Measurements from ENCODE around the gene PDE2A. TPM values are rescaled to one million over a fixed set of nuclear protein-coding genes. Genes with fewer than 3 reads are reported as not detected.

The PDE2A gene
- total RNA-seq, 4 donors from 2014 or later: 26.1 to 34.1 (median 30.6) TPM

DNA sequence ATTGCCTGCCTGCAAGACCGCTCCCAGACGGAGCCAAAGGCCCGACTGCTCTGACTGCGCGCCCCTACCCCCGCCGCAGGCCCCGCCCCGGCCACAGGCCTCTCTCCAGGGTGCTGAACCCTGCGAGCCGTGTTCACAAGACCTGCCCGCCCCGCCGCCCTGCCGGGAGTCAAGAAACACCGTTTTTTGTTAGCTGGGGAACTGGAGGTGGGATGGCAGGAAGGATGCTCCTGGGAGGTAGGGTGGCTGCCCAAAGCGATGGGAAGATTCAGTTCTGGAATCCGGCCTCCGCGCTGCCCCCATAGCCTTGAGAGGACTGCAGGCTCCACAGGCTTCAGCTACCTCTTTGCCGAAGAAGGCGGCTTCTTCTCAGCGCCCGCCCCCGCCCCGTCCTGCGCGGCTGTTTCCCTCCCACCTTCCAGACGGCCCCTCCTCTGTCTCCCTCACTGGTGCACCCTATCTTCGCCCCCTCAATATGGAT lies 2.7 kb upstream of the PDE2A start:
- WGBS, 2 donors: 1 to 3% methylated on average over 28 to 30 of the region's 30 CpGs
- DNase-seq (ENCODE audit: low spot score in 2 of 2): peak in 1 of 2 donors; percentile 91
- intact Hi-C loops (cut with DNase I; ENCODE audit: low total_unique reads): no loop called here
- TF ChIP-seq, protein P1, sequence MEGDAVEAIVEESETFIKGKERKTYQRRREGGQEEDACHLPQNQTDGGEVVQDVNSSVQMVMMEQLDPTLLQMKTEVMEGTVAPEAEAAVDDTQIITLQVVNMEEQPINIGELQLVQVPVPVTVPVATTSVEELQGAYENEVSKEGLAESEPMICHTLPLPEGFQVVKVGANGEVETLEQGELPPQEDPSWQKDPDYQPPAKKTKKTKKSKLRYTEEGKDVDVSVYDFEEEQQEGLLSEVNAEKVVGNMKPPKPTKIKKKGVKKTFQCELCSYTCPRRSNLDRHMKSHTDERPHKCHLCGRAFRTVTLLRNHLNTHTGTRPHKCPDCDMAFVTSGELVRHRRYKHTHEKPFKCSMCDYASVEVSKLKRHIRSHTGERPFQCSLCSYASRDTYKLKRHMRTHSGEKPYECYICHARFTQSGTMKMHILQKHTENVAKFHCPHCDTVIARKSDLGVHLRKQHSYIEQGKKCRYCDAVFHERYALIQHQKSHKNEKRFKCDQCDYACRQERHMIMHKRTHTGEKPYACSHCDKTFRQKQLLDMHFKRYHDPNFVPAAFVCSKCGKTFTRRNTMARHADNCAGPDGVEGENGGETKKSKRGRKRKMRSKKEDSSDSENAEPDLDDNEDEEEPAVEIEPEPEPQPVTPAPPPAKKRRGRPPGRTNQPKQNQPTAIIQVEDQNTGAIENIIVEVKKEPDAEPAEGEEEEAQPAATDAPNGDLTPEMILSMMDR (IDR thresholded peaks at IDR 0.05): no peak
- no peak for TF ChIP-seq POLR2A (IDR thresholded peaks at IDR 0.05)
- no peak overlapping the region for H3K4me3 ChIP-seq (ENCODE audit: low read depth, poor library complexity, severe bottlenecking)

- WGBS, 2 donors: 39 to 51% methylated on average over 2 of the region's 2 CpGs
- TF ChIP-seq, protein P1 (IDR thresholded peaks at IDR 0.05): no peak
- no peak for TF ChIP-seq POLR2A (IDR thresholded peaks at IDR 0.05)
- no peak overlapping the region for H3K4me3 ChIP-seq (ENCODE audit: low read depth, poor library complexity, severe bottlenecking)
- no peak for DNase-seq (ENCODE audit: low spot score in 2 of 2)
- intact Hi-C loops (cut with DNase I; ENCODE audit: low total_unique reads): no loop called here
Measured at GRCh38 chr11:72675221-72675620, 999 bp upstream of the PDE2A start.

- H3K4me3 ChIP-seq (ENCODE audit: low read depth, poor library complexity, severe bottlenecking): no peak overlapping the region
- 26 to 43% methylated on average over 12 of the region's 12 CpGs for WGBS, 2 donors
- no peak for TF ChIP-seq POLR2A (IDR thresholded peaks at IDR 0.05)
- DNase-seq (ENCODE audit: low spot score in 2 of 2): no peak
- intact Hi-C loops (cut with DNase I; ENCODE audit: low total_unique reads): no loop called here
Measured at GRCh38 chr11:72673284-72673942, 809 bp downstream of the PDE2A start.

- WGBS, 2 donors: 52 to 69% methylated on average over 4 of the region's 4 CpGs
- TF ChIP-seq POLR2A (IDR thresholded peaks at IDR 0.05): no peak
- TF ChIP-seq, protein P1 (IDR thresholded peaks at IDR 0.05): no peak
- no peak for DNase-seq (ENCODE audit: low spot score in 2 of 2)
- intact Hi-C loops (cut with DNase I; ENCODE audit: low total_unique reads): no loop called here
- no peak overlapping the region for H3K4me3 ChIP-seq (ENCODE audit: low read depth, poor library complexity, severe bottlenecking)
Measured at GRCh38 chr11:72672597-72673238, 1.5 kb downstream of the PDE2A start.

GRCh38 chr11:72671152-72672099 lies 2.8 kb downstream of the PDE2A start:
- TF ChIP-seq POLR2A (IDR thresholded peaks at IDR 0.05): no peak
- TF ChIP-seq, protein P1 (IDR thresholded peaks at IDR 0.05): no peak
- H3K4me3 ChIP-seq (ENCODE audit: low read depth, poor library complexity, severe bottlenecking): no peak overlapping the region
- no peak for DNase-seq (ENCODE audit: low spot score in 2 of 2)
- intact Hi-C loops (cut with DNase I; ENCODE audit: low total_unique reads): no loop called here
- 63 to 65% methylated on average over 8 of the region's 8 CpGs for WGBS, 2 donors

DNA sequence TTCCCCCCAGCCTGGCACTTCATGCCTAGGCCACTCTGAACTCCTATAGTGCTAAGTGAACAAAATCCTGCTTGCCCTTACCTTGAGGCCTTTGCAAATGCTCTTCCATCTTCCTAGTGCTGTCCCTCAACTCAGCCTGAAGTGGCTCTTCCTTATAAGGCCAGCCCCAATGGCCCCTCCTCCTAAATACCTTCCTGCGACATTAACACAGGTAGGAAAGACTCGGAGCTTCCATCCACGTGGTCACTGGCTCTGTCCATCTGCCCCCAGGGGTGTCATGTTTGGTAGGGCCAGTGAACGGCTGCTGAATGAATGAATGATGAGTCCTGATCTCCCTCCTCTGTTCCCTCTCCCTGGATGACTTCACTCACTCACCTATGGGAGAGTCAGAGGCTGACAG lies 4.2 kb downstream of the PDE2A start:
- intact Hi-C loops (cut with DNase I; ENCODE audit: low total_unique reads): no loop called here
- no peak for DNase-seq (ENCODE audit: low spot score in 2 of 2)
- no peak overlapping the region for H3K4me3 ChIP-seq (ENCODE audit: low read depth, poor library complexity, severe bottlenecking)
- 53 to 57% methylated on average over 4 of the region's 4 CpGs for WGBS, 2 donors
- no peak for TF ChIP-seq POLR2A (IDR thresholded peaks at IDR 0.05)
- TF ChIP-seq, protein P1 (IDR thresholded peaks at IDR 0.05): no peak

Data from lower leg skin (tissue), 4 donors.